Stimulated activated CD8-positive, alpha-beta memory T cell treated with anti-CD3 and anti-CD28 coated beads, Interleukin-7, amount 100 ng/mL, for 4 hours (primary cell): ENCODE data around the gene ADGRG2.
"Not testable (repeated sequence)": the region's sequence is repeated elsewhere in the genome, so short reads cannot be mapped to it uniquely, and the experiment has no call there.

ENCODE experiments used
- DNase-seq, 2 donors: peaks; one replicate each; pipeline ENCODE4 v3.0.0-alpha.2; 2020; ENCODE audit warnings: low read depth in 2 of 2

ADGRG2 gene

DNA sequence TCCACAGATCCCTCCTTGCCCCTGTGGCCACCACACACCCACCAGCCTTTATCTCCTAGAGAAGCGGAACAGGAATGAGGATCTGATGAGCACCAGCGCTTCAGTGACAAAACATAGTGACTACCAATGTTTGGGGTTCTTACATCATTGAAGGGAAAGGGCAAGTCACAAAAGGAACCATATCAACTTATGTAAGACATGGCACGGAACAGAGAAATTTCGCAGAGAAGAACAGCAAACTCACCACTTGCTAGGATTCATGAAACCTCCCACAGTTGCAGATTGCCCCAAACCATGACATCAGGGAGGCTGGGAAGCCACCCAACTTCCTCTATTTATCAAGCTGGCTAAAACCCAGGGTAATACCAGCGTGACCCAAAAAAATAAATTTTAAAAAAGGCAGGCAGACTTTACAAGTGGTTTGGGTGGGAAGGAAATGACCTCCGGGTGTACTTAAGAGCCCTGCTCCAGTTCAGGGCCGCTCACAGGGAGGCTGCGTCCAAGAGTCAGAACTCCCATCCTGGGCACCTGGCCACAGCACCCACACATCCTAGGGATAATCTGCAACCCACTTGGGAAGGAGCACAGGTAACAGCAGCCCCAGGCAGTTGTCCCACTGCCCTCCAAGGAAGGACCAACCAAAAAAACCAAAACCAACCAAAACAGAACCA lies 36.0 kb downstream of the ADGRG2 start:
- no peak for DNase-seq

DNA sequence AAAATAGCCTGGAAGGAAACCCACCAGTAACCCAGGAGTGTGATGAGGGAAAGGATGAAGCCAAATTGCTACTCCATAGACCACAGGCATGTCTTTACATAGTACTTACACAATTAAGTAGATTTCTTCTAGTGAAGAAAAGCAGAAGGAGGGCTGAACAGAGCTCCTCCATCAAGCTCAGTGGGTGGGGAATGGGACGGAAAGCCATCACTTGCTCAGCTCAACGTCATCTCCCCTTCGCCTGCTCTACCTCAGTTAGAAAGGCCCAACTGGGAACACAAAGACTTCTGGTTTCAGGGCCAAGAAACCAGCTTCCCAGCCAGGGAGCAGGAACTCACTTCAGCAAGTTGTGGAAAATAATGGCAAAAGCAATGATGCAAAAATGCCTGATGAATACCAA lies 36.6 kb downstream of the ADGRG2 start:
- no peak for DNase-seq

DNA sequence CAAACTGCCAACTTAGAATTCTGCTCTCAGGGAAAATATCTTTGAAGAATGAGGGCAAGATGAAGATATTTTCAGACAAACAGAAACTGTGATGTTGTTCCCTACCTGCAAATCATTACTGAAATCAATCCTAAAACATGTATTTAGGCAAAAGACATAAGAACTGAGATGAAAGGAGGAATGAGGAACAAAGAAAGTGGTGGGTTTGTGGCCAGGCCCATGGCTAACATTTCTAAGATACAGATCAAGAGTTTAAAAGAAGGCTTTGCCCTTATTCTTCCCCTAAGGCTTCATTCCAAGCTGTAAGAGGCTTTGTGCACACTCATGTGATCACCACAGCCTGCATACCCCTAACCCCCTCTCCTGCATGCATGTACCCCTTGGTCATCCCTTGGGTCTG lies 46.5 kb downstream of the ADGRG2 start:
- no peak for DNase-seq

- no peak for DNase-seq
These were observed 49.9 kb downstream of the ADGRG2 start for GRCh38 chrX:19072372-19072771.

DNA sequence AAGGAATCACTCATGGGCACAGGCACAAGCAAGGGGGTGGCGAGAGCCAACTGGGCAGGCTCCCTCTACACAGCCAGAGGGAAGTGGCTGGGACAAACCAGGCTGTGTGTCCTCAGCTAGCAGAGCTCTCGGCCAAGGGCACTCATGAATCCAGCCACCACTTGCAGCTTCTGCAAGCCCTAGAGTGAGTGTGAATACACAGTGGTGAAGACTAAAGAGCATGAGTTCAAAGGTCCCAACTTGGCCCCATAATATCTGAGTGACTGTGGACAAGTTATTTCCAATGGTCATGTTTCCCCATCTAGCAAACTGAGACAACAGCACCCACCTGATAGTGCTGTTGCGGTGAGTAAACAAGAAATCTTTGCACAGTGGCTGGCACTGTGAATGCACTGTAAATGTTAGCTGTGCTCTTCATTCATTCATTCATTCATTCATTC lies 51.7 kb downstream of the ADGRG2 start:
- DNase-seq, result no peak

DNA sequence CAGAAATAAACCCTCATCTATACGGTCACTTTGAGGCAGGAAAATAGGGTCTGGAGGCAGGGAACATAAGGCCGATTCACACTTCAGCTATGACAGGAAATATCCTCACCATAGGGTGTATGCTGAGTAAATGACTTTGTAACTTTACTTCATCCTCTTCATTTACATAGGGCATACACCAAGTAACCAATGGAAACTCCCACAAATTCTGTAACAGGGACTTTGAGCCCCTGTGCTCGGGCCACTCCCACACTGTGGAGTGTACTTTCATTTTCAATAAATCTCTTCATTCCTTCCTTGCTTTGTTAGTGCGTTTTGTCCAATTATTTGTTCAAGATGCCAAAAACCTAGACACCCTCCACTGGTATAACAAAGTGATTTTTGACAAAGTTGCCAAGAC lies 55.3 kb downstream of the ADGRG2 start:
- not testable (repeated sequence) for DNase-seq

- no peak for DNase-seq
These were observed 56.7 kb downstream of the ADGRG2 start for GRCh38 chrX:19065535-19065934.

GRCh38 chrX:19064175-19064574 lies 58.1 kb downstream of the ADGRG2 start:
- DNase-seq, result no peak

DNA sequence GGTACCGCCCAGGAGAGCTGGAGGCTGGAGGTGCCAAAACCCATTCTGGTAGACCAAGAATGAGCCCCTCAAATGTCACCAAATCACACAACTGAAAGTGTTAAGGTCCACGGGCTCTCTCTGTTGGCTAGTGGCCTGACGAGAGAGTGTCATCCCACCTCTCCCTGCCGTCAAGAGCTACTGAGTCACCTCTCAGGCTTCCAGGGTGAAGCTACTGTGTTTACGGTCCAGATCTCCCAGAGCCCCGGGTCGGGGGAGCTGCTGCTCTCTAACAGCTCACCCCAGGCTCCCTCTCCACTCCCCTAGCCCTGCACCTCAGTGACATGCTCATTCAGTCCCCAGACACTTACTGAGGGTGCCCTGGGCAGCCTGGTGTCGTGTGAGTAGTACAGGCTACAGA lies 59.2 kb downstream of the ADGRG2 start:
- no peak for DNase-seq

DNA sequence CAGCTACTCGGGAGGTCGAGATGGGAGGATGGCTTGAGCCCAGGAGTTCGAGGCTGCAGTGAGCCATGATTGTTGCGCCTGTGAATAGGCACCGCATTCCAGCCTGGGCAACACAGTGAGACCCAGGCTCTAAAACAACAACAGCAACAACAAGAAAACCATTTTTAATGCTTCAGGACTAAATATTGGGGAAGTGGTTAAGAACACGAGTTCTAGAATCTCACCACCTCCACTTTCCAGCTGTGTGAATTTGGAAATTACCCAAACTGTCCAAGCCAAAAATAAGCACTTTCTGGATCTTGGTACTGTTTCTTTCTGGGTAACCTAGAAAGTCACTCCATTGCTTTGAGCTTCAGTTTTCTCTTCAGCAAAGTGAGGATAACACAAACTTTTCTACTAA lies 63.2 kb downstream of the ADGRG2 start:
- DNase-seq, result no peak

DNA sequence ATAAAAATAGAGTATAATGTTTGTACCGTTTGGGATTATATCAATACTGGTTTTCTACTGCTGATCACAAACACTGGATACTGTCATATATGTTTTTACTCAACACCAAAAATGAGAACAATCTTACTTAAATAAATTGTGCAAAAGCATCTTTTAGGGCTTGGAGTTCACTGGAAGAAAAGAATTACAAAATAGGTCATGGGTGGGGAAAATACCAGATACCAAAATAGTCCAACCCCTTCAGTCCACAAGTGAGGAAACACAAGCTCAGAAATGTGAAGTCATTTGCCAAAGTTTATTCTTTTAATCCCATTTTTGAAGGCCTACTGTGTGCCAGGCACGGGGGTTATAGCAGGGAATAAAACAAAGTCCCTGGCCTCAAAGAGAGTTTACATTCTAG lies 64.4 kb downstream of the ADGRG2 start:
- no peak for DNase-seq

DNA sequence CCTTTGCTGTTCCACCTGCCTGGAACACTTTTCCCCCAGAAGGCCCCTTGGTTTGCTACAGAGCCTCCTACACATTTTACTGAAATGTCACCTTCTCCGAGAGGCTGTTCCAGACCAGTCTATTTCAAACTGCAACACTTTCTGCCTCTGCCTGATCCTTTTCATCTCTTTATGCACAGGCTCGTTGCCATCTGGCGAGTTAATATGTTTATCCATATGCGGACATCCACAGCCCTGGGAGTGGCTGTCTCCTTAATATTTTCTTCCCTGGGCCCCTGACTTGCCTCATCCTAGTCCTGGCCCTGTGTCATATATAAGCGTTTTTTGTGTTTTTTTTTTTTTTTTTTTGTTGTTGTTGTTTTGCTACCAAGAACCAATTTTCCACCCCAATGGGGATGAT lies 73.2 kb downstream of the ADGRG2 start:
- DNase-seq, result no peak

DNA sequence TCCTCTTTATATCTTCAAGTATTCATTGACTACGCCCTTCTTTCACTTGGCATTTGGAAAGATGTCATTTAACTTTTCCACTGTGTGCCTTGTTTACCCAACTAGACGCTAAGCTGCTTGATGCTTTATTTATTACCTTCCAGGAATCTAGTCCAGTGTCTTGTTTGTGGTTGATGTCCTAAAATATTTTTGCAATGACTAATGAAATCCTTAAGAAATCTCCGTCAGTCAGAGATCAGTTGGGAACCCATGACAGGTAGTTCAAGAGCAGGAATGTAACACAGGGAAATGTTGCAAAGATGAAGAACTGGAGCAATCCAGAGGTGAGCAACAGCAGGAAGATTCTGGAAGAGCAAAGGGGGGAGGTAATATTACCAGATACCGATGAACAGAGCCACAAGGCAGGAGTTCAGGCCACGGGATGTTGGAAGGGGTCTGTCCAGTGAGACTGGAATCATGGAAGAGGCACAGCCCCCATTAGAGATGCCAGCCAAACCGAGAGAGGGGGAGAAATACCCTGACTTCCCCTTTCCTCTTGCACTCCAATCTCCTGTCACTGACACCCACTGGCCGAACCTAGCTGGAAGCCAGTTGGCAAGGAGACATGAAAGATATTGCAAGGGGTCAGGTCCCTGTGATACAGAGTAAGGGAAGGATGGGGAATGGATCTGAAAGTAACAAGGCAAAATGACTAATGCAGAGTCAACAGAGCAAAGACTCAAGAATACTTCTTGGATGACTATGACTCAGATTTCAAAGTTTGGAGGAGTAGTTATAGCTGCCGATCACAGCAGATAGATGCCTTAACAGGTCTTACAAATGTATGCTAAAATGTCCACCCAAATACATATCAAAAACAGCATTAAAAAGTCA lies 75.7 kb downstream of the ADGRG2 start:
- no peak for DNase-seq

GRCh38 chrX:19040373-19040772 lies 81.9 kb downstream of the ADGRG2 start:
- DNase-seq, result no peak

DNA sequence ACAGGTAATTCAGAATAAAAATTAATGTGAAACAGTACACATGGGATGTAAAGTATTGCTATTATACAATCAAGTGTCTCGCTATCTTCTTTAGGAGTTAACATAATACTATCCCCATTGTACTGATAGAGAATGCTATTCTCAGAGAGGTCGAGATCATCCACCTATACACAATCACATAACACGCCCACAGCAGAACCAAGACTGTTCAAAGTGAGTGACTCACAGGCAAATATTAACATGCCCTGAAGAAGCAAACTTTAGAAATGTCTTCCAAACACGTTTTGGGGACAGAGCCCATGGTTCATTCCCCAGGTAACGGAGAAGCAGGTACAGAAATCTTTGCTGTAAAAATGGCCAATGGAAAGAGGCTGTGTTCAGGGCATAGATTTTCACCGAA lies 88.2 kb downstream of the ADGRG2 start:
- no peak for DNase-seq

GRCh38 chrX:19030805-19031204 lies 91.5 kb downstream of the ADGRG2 start:
- DNase-seq, result no peak

- no peak for DNase-seq
These were observed 93.7 kb downstream of the ADGRG2 start for GRCh38 chrX:19028560-19028959.

DNA sequence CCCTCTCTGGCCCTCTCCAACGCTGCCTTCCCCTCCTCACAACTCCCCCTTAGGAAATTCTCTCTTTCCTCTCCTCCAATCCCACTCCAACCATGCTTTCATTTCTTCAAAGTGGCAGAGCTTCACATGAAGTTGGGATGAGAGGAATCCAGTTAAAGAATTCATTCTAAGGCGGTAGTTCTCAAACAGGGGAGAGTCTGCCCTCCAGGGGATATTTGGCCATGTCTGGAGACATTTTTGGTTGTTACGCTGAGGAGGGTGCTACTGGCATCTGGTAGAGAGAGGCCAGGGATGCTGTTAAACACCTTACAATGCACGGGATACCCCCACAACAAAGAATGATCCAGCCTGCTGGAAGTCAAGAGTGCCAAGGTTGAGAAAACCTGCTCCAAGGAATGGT lies 97.9 kb downstream of the ADGRG2 start:
- DNase-seq, result no peak

GRCh38 chrX:19019996-19020395 lies 102.3 kb downstream of the ADGRG2 start:
- no peak for DNase-seq

- no peak for DNase-seq
These were observed 105.0 kb downstream of the ADGRG2 start for GRCh38 chrX:19017271-19017670.

GRCh38 chrX:19016614-19017013 lies 105.7 kb downstream of the ADGRG2 start:
- not testable (repeated sequence) for DNase-seq

- no peak for DNase-seq
These were observed 114.4 kb downstream of the ADGRG2 start for GRCh38 chrX:19007868-19008267.

DNA sequence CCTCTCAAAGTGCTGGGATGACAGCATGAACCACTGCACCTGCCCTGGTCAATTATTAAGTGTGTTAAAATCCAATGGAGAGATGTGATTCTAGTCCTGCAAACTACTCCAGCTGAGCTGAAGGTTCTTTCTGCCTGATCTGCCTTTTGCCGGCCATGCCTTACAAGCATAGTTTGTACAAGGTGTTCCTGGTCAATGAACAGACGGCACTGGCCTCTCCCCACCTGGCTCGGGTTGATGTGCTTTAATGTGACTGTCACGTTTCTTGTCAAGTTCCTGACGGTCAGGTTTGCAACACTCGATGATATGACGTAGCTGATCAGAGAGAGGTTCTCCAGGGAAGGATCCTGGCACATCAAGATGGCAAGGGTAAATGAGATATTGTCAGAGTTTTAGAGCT lies 115.3 kb downstream of the ADGRG2 start:
- no peak for DNase-seq
